Activated T-cell treated with anti-CD3 and anti-CD28 coated beads, Interleukin-2, amount 50 U/mL, for 1 hour (primary cell): Measurements from ENCODE around the gene TAF8.
A peak's percentile ranks its signal among the peaks of the same experiment; 100 is the strongest.
"Not testable (repeated sequence)": the region's sequence is repeated elsewhere in the genome, so short reads cannot be mapped to it uniquely, and the experiment has no call there.

Source experiments
- DNase-seq: peaks from one replicate; pipeline ENCODE4 v3.0.0-alpha.2; 2020

TAF8 gene, protein sequence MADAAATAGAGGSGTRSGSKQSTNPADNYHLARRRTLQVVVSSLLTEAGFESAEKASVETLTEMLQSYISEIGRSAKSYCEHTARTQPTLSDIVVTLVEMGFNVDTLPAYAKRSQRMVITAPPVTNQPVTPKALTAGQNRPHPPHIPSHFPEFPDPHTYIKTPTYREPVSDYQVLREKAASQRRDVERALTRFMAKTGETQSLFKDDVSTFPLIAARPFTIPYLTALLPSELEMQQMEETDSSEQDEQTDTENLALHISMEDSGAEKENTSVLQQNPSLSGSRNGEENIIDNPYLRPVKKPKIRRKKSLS

DNA sequence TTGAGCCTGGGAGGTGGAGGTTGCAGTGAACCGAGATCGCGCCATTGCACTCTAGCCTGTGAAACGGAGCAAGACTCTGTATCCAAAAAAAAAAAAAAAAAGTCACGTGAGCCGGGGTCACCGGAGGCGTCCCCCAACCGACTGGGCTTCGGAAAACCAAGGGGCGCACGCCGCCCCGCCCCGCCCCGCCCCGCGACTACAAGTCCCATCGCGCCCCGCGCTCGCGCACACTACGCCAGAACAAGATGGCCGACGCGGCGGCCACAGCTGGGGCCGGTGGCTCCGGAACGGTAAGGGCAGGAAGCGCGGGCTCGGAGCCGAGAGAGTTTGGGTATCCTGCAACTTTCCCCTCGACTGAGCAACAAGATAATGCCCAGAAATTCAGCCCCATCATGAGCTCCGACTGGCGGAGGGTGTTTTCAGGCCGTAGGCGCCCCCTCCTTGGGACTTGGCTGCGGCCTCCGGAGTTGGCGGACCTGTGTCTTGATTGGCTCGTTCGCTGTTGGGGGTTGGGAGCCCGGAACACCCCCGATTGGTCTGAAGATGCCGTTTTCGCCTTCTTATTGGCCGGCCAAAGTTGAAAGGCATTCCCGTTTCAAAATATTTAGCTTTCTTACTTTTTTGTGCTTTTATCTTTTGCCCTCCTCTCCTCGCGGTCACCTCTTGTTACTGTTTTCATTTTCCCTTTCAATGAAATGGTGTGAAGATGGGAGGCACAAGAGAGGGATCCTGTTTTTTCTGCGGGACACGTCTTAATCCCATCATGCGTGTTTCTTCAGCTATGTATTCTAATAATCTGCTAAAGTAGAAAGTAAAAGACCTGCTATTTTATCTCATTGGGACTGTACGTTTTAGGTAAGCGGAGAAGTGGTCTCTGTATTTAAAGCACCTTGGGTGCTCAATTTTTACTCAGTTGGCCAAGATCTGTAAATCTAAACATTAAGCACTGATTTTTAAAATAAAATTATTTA lies at the start of gene TAF8:
TSS of gene TAF8 (plus strand) at position 228 of the 971 bp plus-strand sequence. CDS start at position 246, 18 bp downstream.
- DNase-seq, result peak; percentile 88

DNA sequence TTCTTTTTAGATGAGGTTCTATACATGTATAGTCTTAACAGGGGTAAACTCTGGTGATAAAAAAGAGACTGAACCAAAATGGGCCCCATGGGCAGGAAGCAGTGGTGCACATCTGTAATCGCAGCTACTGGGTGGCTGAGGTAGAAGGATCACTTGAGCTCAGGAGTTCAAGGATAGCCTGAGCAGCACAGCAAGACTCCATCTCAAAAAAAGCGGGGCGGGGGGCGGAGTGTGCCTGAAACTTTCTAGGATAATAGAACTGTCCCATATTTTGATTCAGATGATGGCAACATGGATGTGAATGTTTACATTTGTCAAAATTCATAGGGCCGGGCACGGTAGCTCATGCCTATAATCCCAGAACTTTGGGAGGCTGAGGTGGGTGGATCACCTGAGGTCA lies 48.8 kb upstream of the TAF8 start:
- DNase-seq, result no peak

DNA sequence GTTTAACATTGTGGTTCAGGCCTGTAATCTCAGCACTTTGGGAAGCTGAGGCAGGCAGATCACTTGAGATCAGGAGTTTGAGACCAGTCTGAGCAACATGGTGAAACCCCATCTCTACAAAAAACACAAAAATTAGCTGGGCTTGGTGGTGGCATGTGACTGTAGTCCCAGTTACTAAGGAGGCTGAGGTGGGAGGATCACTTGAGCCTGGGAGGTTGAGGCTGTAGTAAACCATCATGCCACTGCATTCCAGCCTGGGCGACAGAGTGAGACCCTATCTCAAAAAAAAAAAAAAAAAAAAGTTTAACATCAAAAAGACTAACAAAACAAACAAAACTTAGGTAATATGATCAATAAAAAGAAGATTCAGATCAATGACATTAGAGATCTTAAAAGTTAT lies 46.7 kb upstream of the TAF8 start:
- DNase-seq, result not testable (repeated sequence)

DNA sequence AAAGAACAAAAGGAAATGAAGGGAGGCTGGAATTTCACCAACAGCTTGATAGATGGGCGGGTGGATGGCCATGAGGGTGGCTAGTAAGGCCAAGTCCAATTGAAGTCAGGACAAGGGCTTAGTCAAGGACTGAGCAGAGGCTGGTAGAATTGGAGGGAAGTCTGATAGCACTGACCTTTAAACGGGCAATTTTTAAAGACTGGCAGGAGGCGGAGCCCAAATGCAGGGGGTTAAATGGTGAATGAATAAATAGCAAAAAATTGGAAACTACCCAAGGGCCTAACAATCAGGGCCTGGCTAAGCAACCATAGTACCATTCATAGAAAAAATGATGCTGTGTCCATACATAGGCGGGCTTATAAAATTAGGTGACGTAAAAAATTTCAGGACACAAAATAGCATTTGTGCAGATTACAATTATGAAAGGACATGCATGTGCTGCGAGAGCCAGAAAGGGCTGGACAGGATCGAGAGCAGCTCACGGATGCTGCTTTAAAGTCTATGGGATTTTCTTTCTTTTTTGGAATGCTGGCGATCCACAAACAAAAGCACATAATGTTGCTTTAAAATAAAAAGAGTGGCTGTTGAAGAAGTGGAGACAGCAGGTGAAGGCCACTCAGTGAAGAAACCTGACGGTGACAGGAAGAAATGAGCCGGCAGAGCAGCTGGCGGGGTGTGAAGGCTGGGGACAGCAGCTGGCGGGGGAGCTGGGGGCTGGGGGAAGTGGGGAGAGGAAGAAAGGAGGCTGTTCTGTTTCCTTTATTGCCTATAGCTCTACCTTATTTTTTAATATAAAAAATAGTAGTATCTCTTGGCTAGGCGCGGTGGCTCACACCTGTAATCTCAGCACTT lies 42.8 kb upstream of the TAF8 start:
- no peak for DNase-seq

DNA sequence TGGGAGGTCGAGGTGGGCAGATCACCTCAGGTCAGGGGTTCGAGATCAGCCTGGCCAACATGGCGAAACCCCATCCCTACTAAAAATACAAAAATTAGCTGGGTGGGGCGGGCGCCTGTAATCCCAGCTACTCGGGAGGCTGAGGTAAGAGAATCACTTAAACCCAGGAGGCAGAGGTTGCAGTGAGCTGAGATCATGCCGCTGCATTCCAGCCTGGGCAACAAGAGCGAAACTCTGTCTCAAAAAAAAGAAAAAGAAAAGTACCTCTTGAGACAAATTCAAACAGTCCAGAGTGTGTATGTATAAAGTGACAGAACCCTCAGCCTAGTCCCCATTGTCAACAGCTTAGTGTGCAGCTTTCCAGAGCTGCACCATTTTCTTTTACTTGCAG lies 42.2 kb upstream of the TAF8 start:
- DNase-seq, result not testable (repeated sequence)

DNA sequence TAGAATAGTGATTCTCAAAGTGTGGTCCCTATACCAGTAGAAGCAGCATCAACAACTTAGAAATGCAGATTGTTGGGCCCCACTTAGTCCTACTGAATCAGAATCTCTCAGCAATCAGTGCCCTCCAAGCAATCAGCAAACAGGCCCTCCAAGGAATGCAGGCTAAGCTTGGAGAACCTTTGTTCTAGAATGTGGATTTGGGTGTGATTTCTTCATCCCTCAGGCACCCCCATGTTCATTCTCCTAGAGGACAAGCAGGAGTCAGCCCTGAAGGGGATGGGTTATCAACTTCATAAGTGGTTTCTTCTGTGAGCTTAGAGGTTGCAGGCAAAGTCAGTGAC lies 40.5 kb upstream of the TAF8 start:
- no peak for DNase-seq

DNA sequence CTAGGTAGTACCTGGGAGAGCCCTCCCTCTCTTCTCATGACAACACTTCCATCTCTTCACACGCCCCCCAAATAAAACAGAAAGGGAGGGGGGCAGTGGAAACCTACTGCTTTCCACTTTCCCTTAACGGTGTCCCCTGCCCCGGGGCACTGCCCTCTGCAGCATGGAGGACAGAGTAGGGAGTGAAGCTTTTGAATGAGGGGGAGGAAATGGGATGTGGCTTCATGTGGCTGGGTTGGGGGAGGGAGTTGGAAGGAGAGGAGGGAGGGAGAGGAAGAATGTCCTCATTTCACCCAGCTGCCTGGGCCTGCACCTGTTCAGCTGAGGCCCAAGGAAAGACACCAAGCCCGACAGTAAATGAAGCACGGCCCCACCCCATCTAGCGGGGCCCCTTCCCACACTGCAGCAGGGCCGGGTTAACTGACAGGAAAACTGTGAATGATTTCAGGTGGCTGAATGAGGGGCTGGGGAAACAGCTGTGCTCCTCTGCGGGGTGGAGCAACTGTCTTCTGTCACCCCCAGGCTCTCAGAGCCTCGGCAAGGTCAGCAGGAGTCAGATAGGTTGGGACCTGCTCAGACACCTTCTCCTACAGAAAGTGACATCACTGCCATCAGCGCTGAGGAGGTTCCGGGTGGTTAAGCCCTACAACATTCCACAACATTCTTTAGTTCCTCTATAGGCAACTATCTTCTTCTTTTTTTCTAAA lies 40.0 kb upstream of the TAF8 start:
- DNase-seq, result no peak

DNA sequence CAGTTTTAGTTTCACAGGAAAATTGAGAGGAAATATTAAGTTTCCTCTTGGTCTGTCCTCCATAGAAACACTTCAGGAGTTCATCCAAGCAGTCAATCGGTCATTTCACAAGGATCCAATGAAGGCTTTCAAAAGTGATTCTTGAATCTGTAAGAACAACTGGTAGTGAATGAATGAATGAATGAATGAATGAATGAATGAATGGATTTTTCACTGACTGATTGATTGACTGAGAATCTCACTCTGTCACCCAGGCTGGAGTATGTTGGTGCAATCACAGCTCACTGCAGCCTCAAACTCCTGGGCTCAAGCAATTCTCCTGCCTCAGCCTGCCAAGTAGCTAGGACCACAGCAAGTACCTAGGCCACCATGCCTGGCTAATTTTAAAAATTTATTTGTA lies 39.4 kb upstream of the TAF8 start:
- no peak for DNase-seq

DNA sequence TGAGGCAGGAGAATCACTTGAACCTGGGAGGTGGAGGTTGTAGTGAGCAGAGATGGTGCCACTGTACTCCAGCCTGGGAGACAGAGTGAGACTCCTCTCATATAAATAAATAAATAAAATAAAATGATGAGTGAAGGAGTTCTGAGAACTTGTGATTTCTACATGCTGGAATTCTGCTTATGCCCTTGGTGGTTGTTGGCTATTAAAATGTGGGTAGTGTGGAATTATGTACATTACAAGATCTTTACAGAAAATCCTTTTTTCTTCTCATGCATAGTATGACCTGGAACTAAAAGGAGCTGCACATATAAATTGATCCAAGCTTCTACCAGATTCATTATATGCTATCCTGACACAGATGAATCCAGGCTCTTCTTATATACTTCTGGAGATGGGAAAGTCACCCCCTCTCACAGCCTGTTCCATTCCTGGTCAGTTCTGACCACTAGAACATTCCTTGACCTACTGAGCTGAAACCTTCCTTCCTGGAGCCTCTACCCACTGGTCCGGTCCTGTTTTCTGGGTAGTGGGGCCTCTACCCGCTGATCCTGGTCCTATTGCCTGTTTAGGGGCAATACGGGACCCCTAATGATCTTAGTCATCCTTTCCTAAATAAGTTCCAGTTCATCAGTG lies 37.7 kb upstream of the TAF8 start:
- DNase-seq, result no peak

DNA sequence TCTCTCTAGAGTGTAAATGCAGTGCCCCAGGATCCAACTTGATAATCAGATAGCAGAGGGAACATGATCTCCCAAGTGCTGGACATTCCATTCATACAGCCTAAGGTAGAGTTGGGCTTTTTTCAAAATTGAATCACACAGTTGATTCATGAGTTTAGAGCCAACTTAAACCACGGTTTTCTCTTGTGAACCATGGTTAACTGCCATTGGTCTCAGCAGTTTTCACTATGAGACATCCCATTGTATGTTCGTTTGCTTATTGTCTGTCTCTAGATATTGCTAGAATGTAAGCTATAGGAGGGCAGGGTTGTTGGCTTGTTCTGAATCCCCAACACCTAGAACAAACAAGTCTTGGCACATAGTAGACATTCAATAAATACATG lies 37.2 kb upstream of the TAF8 start:
- no peak for DNase-seq

DNA sequence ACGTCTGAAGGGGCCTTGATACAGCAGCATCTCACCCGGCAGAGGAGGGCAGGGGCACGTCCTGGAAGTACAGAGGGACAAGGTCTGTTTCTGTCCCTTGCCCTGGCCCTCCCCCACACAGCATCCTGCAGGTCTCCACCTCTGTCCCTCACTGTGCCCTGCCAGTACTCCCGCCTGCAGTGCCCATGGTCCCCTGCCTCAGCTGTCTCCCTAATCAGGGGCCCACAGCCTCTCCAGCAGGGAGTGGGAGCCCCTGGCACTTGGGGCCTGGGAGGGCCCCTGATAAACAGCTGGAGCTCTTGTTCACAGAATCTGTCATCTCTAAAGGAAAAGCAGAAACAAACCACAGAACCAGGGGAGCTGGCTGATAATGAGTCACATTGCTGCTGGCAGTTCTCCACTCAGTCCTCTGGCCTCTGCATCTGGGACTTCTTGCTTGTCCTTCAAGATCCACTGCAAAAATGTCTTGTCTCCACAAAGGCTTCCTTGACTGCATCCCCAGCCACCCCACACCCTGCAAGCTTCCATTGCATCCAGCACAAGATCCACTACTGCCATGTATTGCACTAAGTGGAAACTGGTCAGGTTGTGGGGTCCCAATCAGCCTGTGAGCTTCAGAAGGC lies 33.2 kb upstream of the TAF8 start:
- DNase-seq, result no peak

DNA sequence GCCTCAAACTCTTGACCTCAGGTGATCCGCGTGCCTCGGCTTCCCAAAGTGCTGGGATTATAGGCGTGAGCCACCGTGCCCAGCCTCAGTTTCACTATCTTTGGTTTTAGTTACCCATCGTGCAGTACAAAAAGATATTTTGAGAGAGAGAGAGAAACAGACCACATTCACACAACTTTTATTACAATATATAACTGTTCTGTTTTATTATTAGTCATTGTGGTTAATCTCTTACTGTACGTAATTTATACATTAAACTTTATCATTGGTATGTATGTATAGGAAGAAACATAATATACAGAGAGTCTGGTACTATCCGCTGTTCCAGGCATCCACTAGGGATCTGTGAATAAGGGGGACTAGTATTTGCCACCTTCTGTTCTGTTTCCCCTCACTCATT lies 29.4 kb upstream of the TAF8 start:
- DNase-seq, result no peak

DNA sequence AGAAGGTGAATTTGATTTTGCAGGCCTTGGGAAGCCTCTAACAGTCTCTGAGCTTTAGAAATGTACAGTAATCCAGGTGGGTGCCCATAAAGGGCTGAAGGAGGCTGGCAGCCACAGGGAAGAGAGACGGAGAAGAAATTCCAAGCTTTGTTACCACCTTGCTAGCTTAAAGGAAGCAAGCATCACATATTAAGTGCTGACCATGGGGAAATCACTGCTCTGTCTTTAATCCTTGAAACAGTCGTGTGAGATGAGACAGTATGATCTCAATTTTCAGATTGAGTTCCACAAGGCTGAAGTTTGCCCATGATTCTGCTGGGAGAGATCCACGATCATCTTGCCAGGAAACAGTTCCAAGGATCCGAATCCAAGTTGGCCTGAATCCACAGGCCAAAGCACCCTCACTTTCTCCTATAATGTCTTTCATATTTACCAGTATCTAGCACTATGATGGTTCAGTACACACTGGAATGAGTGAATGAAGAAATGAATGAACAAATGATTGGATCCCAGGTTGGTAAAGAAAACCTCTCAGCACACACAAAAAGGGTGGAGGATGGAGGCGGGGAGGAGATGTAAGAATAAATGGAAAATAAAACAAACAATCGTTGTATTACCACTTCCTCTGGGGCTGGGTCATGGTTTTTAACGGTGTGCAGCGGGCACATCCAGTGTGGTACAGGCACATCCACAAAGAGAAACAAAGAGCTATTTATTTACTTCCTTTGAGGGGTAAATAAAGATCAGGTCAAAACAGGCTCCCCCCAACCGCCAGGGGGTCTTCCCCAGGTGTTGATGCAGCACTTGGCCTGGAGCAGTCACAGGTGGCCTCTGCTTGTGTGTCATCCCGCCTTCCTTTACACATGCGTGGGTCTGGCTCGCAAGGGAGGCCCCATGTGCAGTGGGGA lies 28.2 kb upstream of the TAF8 start:
- peak; percentile 71 for DNase-seq

DNA sequence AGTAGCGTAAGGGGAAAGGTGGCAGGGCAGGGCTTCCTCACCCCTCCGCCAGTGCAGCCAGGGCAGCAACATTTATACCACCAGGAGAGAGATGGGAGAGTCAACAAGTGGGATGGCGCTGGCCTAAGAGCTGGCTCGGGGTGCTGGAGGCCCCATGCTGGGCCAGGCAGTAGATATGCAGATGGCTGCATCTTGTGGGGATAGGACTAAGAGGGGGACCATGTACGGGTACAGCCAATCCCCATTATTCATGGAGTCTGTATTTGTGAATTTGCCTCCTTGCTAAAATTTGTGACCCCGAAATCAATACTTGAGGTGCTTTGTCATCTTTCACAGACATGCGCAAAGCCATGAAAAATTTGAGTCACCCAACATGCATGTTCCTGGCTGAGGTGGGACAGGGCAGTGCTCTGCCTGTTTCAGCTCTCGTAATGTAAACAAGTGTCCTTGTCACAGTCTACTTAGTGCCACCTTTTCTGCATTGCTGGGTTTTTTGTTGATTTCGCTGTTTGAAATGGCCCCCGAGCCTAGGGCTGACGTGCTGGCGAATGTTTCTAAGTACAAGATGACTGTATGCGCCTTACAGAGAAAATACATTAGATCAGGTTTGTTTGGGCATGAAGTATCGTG lies 27.5 kb upstream of the TAF8 start:
- no peak for DNase-seq

DNA sequence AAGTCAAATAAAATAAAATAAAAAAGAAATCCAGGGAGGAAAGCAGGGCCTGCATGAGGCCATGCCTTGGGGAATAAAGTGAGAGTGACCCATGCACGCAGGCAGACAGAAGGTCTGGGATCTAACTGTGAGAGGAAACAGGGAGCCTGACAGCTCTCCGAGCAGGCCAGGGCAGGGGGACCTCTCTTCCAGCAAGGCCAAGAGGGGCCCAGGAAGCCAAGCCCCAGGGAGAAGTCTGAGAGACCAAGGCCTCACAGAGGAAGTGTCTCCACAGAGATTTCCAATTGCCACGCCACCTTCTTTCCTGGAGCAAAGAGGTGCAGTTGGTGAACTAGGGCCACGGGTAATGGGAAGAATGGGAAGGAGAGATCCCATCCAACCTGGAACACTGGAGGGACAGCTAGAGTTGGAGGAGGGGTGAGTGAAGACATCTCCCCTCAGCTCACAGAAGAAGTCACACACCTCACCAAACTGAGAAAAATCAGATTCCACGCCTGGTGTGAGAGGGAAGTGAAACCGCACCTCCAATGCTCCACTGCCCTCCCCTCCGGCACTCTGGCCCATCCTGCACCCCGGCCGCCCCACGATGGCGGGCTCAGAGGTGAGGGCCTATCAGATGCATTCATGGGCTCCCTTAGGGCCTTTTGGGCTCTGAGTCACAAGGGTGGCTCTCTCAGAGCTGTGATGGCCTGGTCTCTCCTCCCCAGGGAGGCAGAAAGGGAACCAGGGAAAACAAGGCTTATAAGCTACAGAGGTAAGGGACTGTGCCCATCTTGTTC lies 25.1 kb upstream of the TAF8 start:
- no peak for DNase-seq

DNA sequence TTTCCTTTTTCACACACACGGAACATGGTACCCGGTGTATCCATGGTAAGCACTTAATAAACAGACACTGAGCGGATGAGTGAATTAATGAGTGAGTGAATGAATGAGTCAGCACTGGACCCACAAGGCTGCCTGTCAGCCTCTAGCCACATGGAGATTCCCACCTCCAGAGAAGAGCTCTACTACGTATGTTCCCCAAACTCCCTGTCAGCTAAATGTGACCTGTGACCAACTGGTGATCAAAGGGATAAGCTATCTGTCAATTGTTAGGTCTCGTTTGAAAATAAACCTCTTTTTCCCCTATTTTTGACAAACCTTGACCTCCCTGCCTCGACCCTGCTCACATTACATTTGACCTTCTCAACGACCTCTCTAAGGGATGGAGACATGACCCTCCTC lies 24.5 kb upstream of the TAF8 start:
- DNase-seq, result no peak

DNA sequence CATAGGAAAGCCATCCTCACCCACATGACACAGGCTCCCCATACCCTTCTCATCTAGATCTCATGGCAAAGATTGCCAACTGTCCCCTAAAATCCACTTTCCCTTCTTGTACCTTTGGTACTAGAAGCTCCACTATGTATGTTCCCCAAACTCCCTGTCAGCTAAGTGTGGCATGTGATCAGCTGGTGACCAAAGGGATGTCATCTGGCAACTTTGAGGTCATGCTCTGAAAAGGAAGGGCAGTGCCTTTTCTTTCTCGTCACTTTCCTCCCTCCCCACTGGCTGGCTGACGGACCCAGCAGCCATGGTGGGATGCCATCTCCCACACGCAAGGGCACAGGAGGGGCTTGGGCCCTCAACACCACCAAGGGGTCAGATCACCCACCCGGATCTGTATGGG lies 23.8 kb upstream of the TAF8 start:
- no peak for DNase-seq

DNA sequence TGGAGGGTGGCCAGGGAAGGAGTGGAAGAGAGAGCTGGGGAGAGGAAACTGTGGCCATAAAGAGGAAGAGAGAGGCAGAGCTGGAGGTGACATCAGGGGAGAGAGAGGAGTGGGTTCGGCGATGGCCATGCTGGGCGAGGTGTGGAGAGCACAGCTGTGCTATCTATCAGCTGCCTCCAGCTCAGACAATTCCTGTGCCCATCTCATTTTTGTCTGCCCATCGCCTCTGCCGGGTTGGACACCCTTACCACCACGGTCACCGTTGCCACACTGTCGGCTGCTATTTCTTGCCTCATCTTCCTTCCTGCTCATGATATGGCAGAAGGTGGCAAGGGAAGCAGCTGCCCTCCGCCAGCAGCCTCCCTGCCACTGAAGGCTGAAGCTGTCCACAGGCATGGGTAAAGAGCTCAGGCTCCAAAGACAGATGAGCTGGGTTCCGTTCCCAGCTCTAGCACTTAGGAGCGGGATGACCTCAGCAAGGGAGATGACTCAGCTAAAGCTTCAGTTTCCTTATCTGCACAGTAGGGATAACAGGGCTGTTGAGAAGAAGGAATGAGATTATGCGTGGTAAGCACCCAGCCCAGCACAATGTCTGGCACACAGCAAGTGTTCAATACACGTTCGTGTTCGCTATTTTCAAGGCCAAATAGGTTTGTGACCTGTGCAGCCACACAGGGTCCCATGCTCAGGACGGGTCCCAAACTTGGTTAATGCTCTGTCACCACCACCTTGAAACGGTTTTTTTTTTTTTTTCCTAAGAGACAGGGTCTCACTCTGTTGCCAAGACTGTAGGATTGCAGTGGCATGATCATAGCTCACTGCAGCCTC lies 21.9 kb upstream of the TAF8 start:
- no peak for DNase-seq
